Suprapubic skin (tissue), 4 donors: Measurements from ENCODE around the gene PRDX1.

Source experiments
- EP300 ChIP-seq: sonication (generic); formaldehyde crosslinking; IDR thresholded peaks from one replicate; pipeline ENCODE4 v1.6.1; 2017; ENCODE audit warnings: antibody characterized with exemption
- POLR2A ChIP-seq, 2 donors: fragments of 450-650 bp; IDR thresholded peaks; one replicate each; pipeline ENCODE4 v1.6.1; 2017; ENCODE audit warnings: antibody characterized with exemption in 2 of 2, mild to moderate bottlenecking in 2 of 2, moderate library complexity in 2 of 2
- POLR2AphosphoS5 ChIP-seq, 3 donors: sonication (generic); formaldehyde crosslinking; IDR thresholded peaks; one replicate each; pipeline ENCODE4 v1.6.1; 2017; ENCODE audit warnings: antibody characterized with exemption in 3 of 3
- TF ChIP-seq, protein P1 (sequence below), 2 donors: fragments of 200-600 bp in 1 of 2; fragments of 450-650 bp in 1 of 2; sonication (generic) in 1 of 2; IDR thresholded peaks; one replicate each; pipeline ENCODE4 v1.5.1; 2016 to 2019; ENCODE audit warnings: antibody characterized with exemption in 2 of 2, mild to moderate bottlenecking in 1 of 2, moderate library complexity in 1 of 2

GRCh38 chr1:45512641-45513054, 9.0 kb downstream of the PRDX1 start:
- no peak for TF ChIP-seq POLR2AphosphoS5 (IDR thresholded peaks at IDR 0.05)
- TF ChIP-seq, protein P1, sequence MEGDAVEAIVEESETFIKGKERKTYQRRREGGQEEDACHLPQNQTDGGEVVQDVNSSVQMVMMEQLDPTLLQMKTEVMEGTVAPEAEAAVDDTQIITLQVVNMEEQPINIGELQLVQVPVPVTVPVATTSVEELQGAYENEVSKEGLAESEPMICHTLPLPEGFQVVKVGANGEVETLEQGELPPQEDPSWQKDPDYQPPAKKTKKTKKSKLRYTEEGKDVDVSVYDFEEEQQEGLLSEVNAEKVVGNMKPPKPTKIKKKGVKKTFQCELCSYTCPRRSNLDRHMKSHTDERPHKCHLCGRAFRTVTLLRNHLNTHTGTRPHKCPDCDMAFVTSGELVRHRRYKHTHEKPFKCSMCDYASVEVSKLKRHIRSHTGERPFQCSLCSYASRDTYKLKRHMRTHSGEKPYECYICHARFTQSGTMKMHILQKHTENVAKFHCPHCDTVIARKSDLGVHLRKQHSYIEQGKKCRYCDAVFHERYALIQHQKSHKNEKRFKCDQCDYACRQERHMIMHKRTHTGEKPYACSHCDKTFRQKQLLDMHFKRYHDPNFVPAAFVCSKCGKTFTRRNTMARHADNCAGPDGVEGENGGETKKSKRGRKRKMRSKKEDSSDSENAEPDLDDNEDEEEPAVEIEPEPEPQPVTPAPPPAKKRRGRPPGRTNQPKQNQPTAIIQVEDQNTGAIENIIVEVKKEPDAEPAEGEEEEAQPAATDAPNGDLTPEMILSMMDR (IDR thresholded peaks at IDR 0.05) = peak; percentile 21 to 60
- no peak for TF ChIP-seq EP300
- TF ChIP-seq POLR2A (IDR thresholded peaks at IDR 0.05) = no peak
